GM19351 (cell line): Measurements from ENCODE around the gene NCF4.

ENCODE experiments used
- ATAC-seq: cut with Tn5 transposase; IDR thresholded peaks from one replicate; pipeline ENCODE4 v1.9.1; 2021; ENCODE audit warnings: mild to moderate bottlenecking, moderate library complexity; ENCODE audit not compliant: unreplicated experiment

NCF4 gene

DNA sequence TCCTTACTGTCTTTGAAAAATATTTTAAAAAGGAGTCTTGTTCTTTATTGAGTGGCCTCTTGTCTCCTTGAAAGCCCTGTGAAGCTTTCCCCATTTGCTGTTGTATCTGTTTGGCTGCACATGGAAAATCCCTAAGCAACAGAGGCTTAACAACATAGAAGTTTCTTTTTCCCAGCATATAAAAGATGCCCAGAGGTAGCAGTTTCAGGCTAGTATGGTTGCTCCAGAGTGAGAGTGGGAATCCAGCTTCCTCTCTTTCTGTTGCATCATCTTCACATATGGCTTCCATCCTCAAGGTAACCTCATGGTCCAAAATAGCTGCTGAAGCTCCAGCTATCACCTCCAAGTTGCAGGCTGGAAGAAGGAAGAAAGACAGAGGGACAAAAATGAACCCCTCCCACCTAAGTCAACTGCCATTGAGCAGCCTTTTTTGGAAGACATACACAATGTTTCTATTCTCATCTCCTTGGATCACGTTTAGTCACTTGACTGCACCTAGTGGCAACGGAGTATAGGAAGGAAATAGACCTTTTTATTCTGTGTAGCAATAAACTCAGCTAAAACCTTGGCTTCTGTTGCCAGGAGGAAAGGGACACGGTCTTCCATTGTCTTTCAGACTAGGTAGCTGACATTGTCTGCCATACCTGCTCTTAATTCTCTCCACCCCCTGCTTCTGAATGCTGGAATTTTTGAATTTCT lies 57.9 kb downstream of the NCF4 start:
- no peak for ATAC-seq

DNA sequence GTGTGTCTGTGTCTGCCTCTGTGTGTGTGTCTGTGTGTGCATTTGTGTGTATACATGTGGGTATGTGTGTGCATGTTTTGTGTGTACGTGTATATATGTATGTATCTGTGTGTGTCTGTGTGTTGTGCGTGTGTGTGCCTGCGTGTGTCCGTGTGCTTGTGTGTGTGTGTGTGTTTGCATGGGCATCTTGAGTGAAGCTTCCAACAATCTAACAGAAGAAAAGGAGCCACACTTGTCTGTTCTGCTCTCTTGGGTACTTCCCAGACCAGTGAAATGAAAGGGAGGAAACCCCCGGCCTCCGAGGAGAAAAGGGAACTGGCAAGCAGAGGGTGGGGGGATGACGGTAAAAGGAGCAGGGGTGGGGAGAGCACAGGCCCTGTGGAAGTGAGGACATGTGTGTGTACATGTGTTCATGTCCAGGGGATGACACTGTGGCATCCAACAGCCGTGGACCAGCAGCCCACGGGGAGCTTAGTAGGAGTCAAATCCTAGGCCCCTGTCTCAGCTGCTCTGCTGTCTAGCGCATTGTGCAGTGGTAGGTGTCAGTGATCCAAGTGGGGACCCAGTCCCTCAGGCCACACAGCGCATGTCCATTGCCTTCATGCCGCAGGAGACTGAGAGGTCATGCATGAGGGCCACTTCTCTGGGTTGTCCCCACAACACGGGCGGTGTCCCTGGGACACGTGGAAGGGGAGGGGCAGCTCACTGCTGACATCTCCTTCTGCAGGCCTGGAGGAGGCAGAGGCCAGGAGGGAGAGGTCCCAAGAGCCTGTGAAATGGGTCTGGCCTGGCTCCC lies 60.7 kb downstream of the NCF4 start:
- ATAC-seq: no peak

DNA sequence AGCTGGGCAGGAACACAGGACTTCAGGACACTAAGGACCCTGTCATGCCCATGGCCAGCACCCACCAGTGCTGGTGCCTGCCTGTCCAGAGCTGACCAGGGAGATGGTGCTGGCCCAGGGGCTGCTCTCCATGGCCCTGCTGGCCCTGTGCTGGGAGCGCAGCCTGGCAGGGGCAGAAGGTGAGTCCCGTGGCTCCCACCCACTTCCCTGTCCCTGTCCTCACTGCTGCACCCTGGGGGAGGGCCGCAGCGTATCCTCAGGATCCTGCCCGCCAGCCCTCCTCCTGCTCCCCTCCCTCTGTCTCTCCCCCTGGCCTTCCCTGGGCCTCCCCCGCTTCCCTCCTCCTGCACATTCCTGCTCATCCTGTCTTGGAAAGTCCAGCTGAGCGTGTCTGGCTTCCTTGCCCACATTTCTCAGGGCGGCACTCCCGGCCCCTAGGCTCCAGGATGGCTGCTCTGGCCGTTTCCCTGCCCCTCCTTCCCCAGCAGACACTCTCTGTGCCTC lies 61.4 kb downstream of the NCF4 start:
- no peak for ATAC-seq

DNA sequence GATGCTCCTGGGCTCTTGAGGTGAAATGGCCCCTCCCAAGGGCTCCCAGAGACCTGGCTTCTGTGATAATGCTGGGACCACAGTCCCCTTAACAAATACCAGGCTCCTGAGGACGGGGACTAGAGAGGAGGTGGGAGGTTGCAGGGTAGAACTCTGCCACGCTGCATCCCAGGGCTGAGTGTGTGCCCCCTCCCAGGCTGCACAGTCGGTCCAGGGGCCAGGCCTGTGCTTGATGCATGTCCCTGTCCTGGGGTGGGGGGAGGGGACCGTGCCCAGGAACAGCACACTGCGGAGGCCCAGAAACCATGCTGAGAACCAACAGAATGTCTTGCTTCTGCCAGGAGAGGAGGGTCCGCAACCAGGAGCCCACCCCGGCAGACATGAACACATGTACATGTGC lies 61.9 kb downstream of the NCF4 start:
- ATAC-seq: no peak

DNA sequence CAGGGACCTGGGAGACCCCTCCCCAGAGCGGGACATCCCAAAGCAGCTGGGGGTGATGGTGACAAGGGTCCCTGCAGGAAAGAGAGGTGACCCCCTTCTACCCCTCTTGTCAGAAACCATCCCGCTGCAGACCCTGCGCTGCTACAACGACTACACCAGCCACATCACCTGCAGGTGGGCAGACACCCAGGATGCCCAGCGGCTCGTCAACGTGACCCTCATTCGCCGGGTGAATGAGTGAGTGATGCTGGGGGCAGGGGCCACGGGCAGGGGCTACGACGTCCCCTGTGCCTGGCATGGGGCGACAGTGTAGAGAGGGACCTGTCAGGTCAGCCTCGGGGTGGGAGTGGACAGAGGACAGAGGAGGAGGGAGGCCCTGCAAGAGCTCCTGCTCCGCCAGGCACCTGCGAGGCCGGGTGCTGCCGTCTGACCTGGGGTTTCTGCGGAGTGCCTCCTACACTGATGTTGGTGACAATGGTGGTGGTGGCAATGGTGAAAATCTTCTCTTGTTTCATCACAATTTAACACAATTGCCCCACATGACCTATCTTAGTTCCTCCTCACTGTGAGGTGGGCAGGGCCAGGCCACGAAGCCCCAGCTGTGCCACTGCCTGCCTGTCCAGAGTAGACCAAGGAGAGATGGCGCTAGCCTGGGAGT lies 62.5 kb downstream of the NCF4 start:
- no peak for ATAC-seq

DNA sequence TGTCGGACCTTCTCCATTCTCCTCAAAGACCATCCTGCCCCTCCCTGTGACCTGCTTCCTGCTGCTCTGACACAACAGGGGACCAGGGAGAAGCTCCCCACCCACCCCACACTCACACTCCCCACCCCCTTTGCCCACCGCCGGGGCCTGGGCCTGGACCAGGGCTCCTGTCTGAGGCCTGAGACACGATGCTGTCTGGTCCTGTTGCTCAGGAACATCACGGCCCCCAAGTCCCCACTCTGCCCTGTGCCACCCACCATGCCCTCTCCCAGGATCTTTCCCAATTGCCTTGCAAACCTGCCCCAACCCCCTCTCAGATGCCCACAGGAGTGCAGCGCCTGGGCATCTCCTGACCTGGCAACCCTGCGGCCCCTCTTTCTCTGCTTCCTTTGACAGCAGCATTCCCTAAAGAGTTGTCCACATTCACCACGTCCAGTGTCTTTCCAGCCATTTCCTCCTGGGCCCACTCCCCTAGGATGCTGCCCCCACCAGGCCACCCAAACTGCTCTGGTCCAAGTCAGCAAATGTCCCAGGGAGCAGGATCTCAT lies 63.4 kb downstream of the NCF4 start:
- no peak for ATAC-seq

DNA sequence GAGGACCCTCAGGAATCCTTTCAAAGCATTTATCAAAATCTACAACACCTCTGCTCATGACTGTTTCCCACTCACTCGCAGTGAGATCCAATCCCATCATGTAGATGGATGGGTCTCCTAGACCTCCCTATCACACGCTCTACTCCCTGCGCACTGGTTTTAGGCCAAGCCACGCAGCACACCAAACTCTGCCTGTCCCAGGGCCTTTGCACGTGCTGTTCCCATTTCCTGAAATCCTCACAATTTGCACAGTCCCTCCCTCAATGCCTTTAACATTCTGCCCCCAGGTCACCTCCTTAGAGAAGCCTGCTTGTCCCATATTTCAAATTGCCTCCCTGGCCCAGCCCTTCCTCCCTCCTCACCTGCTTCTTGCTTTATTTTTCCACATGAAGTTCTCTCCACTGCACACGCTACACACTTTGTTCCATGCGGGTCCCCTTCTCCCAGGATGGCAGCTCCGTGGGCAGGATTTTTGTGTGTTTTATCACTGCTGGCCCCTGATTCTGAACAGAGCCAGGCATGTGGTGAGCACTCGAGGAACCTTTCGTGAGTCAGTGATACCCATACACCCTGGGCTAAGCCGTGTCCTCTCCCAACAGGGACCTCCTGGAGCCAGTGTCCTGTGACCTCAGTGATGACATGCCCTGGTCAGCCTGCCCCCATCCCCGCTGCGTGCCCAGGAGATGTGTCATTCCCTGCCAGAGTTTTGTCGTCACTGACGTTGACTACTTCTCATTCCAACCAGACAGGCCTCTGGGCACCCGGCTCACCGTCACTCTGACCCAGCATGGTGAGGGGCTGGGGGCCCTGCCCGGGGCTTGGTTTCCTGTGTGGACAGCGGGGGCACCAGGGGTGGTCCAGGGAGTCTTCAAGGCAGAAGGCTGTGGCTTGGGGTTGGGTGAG lies 64.8 kb downstream of the NCF4 start:
- no peak for ATAC-seq

DNA sequence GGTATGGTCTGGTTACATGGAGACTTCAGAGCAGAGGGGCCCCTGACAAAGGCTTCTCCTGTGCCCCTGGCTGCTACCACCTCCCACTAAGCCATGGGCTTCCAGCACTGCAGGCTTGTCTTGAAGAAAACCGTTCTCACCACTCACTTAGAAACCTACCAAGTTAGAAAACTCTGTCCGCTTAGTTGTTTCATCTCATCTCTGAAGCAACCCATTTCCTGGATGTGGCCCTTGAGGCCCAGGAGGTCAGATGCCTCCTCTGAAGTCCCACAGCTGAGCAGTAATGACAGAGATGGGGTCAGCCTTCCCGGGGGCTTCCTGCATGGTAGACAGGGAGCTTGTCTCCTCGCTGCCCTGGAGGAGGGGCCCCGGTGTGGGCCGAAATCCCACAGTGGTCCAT lies 65.5 kb downstream of the NCF4 start:
- ATAC-seq: no peak

DNA sequence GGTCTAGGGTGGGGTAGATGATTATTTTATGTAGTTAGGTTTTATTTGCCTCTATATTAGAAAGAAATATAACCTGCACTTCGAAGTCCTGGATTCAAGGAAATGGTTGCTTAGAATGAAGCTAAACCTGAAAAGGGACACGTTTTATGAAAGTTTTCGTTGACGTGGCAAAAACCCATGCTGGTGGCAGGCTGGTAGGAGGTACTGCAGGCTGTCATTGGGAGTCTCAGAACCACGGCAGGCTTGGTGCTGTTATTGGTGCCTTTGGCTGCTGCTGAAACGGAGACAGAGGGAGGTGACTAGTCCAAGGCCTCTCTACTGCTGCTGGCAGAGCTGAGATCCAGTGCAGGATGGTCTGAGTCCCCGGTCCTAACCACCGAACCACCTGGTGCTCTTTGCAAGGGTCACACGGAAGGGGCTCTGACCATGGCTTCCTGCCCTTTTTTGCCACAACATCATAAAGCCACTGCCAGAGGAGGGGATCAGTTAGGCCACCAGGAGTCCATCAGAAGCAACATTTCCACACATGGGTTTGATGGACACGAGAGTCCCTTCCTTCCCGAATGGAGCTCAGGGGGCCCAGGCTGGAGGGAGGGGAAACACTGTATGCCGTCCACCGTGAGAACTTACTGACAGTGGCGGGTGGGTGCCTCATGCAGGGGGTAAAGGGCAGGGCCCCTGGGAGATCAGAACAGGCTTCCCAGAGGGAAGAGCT lies 66.1 kb downstream of the NCF4 start:
- no peak for ATAC-seq
